Measurements from ENCODE around the gene NDE1.
"Not testable (repeated sequence)": the region's sequence is repeated elsewhere in the genome, so short reads cannot be mapped to it uniquely, and the experiment has no call there.

NDE1 gene

DNA sequence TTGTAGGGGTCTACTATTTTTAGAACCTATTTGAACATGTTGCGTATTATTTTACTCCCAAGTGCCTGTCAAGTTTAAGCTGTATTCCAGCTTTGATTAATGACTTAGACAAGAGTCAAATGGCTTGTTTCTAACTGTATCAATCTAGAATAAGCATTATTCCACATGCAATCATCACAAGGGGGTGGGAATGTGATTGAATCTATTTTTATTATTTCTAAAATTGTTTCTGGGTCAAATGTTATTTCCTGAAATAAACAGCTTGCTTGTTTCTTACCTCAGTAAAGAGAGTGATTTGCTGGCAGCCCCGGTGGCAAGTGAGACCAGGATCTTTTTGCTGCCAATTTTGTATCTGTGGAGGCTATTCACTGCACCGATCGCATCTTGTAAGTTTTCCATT lies 28.6 kb upstream of the NDE1 start:
- DNase-seq = no peak

DNA sequence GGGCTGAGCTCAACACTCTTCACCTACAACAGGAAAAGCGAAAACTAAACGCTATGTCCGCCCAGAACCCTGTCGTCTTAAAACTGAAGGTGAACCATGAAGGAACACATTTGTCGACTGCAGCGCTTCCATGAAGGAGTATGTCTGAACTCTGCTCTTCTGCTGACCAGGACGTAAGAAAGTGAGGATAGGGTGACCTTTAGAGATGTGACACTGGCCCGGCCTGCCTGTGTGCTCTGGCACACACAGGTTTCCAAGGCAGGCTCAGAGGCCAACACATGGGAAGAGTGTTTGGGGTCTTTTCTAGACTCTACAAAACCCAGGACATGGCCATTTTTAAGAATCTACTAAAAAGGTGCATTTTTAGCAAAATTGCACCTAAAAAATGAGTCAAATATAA lies 28.2 kb upstream of the NDE1 start:
- DNase-seq = no peak

DNA sequence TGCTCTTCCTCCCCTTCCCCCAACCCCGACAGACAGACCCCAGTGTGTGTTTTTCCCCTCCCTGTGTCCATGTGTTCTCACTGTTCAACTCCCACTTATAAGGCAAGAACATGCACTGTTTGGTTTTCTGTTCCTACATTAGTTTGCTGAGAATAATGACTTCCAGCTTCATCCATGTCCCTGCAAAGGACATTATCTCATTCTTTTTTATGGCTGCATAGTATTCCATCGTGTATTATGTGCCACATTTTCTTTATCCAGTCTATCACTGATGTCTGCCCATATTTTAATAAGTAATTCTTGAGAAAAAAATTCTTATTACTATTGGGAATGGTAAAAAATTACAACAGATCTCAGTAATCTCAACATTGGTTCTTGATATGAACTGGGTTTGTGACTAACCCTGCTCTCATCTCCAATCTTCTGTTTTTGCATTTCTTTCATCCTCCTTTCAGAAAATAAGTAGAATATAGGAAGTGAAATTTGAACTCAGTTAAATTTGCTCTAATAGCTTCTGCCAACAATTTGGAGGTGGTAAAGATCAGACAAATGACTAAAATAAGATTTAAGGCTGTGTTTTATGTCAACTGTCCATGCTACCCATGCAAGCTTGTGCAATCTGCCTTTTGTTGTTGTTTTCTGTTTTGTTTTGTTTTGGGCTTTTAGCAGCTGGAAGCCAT lies 18.2 kb upstream of the NDE1 start:
- DNase-seq = peak; percentile 2

DNA sequence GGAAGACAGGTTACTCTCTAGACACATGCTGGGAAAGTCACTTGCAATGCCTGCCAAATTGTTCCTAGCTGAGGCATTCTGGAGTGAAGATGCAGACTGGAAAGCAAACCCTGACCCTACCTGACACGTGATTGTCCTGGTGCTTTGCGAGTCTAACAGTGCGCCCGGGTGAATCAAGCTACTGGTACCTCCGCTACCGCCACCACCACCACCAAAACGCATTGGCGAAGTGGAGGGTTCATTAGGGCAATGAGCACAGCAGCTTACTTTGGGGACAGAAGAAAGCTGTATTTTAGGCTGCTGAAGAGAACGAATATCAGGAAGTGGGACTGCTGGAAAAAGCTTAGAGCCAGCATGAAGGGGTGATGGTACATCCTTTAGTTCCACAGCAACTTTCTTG lies 14.1 kb upstream of the NDE1 start:
- no peak for DNase-seq

DNA sequence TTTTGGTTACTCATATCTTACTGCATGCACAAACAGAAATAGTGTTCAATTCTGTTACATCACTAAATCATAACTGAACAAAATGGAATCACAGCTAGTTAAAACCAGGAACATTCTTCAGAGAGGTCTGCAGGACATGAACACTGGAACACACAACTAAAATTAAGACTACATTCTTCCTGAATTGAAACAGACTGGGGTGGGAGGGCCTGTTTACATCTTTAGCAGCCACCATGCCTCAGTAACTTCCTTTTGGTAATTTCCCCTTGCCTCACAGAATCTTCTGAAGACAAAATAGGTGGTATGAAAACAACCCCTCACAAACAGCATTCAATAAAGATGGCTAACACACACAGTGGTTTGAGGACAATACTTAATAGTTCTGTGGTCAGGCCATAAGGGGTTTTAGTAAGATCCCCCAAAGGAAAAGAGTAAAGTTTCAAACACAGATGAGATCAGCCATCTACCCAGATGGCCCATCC lies 13.6 kb upstream of the NDE1 start:
- DNase-seq = no peak

- peak; percentile 82 for DNase-seq
Measured at GRCh38 chr16:15639061-15639568, 10.9 kb upstream of the NDE1 start.

GRCh38 chr16:15640966-15641365 lies 9.1 kb upstream of the NDE1 start:
- no peak for DNase-seq

DNA sequence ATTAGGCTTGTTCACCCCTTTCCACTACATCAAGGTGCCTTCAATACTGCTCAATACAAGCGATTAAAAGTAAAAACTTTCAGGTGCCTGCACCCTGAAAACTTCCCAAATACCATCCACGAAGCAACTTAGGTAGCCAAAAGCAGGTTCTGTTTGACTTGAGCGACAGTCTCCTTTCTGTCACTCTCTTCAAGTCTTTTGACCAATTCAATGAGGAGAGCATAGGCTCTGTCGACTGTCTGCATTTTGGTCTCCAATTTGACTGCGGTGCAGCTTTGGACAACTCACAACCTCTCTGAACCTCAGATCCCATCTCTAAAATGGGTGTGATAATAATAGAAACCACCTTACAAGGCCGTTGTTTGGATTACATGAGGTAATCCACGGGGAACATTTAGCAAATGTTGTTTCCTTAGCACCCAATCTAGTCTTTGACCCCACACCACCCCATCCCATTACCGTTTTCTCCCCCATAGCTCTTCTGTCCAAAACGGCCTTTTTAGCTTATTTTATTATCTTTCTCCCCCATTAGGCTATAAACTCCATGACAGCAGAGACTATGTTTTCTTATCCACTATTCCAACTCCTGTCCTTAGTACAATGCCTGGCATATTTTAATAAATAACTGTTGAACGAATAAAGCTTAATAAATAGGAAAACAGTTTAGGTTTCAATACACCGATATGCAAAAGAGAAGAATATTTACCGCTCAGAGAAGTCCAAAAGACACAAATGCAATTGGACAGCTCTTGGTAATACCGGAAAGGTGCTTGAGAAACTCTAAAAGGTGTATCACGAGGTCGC lies 8.1 kb upstream of the NDE1 start:
- no peak for DNase-seq

- DNase-seq = peak; percentile 74
Measured at GRCh38 chr16:15642557-15643047, 7.4 kb upstream of the NDE1 start.

- DNase-seq = peak; percentile 88
Measured at GRCh38 chr16:15643048-15643945, 6.7 kb upstream of the NDE1 start, which contains the start of gene MARF1. Gene MARF1 (minus strand): TSS chr16:15643154. CDS start chr16:15639233, 3,921 bp downstream.

GRCh38 chr16:15643946-15644250 lies 6.1 kb upstream of the NDE1 start:
- DNase-seq = no peak

DNA sequence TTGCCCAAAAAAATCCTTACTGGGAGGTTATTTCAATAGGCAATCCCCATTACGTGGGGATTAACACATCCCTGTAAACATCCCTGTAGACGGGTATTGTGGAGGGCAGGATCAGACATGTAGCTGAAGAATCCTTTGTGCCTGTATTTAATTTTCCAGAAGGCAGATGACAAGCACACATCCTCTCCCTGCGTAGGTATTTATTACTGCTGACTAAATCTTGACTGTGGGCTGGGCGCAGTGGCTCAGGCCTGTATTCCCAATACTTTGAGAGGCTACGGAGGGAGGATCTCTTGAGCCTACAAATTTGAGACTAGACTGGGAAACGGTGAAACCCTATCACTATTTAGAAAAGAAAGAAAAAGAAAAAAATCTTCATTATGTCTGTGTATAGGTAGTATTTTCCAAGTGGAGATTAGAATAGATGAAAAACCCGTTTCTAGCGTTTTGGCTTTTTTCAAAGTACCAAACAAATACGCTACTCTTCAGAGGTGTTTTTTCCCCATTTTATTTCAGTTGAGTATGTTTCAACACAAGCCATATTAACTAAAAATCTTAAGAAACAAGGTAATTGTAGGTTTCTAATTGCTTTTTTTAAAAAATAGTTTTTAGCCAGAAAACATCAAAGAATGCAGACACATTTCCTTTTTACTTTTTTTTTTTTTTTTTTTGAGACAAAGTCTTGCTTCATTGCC lies 5.6 kb upstream of the NDE1 start:
- DNase-seq = no peak

- peak; percentile 57 for DNase-seq
Measured at GRCh38 chr16:15644962-15645465, 5.0 kb upstream of the NDE1 start.

- DNase-seq = not testable (repeated sequence)
Measured at GRCh38 chr16:15646557-15647293, 3.3 kb upstream of the NDE1 start.

GRCh38 chr16:15647294-15648014 lies 2.6 kb upstream of the NDE1 start:
- DNase-seq = no peak

DNA sequence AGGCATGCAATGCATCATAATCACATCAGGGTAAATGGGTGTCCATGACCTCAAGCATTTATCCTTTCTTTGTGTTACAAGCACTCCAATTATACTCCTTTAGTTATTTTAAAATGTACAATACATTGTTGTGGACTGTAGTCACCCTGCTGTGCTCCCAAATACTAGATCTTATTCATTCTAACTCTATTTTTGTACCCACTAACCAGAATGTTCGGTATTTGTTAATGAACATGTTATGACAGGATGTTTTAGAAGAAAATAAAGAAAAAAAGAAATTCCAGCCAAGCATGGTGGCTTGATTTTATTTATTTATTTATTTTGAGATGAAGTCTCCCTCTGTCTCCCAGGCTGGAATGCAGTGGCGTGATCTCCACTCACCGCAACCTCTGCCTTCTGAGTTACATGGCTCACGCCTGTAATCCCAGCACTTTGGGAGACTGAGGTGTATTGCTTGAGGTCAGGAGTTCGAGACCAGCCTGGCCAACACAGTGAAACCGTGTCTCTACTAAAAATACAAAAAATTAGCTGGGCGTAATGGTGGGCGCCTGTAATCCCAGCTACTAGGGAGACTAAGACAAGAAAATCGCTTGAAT lies 1.8 kb upstream of the NDE1 start:
- DNase-seq = no peak

DNA sequence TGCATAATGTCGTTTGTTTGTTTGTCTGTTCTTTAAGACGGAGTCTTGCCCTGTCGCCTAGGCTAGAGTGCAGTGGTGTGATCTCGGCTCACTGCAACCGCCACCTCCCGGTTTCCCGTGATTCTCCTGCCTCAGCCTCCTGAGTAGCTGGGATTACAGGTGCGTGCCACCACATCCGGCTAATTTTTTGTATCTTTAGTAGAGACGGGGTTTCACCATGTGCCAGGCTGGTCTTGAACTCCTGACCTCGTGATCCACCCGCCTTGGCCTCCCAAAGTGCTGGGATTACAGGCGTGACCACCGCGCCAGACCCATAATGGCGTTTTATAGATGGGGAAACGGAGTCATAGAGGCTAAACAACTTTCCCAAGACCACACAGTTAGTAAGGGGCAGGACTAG lies 734 bp upstream of the NDE1 start:
- not testable (repeated sequence) for DNase-seq

GRCh38 chr16:15649727-15650018 lies 372 bp upstream of the NDE1 start:
- DNase-seq = no peak

GRCh38 chr16:15650698-15651171 lies 690 bp downstream of the NDE1 start:
- DNase-seq = no peak

DNA sequence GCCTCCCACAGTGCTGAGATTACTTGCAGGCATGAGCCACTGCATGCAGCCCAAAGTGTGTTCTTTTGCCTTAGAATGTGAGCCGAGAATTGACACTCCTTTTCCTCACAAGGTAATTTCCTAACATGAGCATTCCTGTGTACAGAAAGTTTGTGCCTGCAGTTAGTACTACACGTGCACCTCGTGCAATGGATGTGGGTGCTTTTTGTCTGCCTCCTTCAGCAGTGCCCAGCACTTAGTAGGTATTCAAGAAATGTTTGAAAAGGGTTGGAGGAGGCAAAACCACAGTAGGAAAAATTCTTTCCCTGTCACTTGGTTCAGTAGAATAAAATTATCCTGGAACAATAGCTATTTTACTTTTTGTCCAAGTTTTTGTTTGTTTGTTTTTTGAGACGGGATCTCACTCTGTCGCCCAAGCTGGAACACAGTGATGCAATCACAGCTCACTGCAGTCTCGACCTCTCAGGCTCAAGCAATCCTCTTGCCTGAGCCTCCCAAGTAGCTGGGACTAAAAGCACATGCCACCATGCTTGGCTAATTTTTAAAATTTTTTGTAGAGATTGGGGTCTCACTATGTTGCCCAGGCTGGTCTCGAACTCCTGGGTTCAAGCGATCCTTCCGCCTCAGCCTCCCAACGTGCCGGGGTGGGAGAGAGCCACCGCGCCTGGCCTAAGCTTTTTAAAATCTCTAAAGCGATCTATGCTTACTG lies 2.4 kb downstream of the NDE1 start:
- no peak for DNase-seq

Measured in MV-4-11 (cell line).